Fibroblast of lung (primary cell): ENCODE data around the gene LPIN1.

Experiments used
- CTCF ChIP-seq, 2 donors: IDR thresholded peaks in 1 of 2; conservative IDR thresholded peaks in 1 of 2; 1 replicate in 1 of 2; 2 replicates in 1 of 2; pipeline ENCODE4 v1.5.1; 2011 to 2012; ENCODE audit warnings: low read length in 2 of 2, control low read depth in 1 of 2, inconsistent platforms in 1 of 2, low read depth in 1 of 2, mild to moderate bottlenecking in 1 of 2
- EZH2 ChIP-seq: IDR thresholded peaks from 2 replicates; pipeline ENCODE4 v1.5.1; 2012; ENCODE audit warnings: low read length, control low read depth, mild to moderate bottlenecking; ENCODE audit errors: missing control alignments

GRCh38 chr2:11842336-11842735 is 95.9 kb downstream of the LPIN1 start:
- TF ChIP-seq CTCF (conservative IDR thresholded peaks at IDR 0.05 in 1 of 2, IDR thresholded peaks at IDR 0.05 in 1 of 2; ENCODE audit: low read depth in 1 of 2, low read length in 2 of 2) (no peak), EZH2 (no peak)
